Ectodermal cell (in vitro differentiated cells): ENCODE results near the gene IL1RAPL1.

Experiments used
- H3K27ac ChIP-seq: 2 replicates; pipeline ENCODE4 v1.7.0; 2013; ENCODE audit warnings: mild to moderate bottlenecking, low read depth, low read length; ENCODE audit not compliant: insufficient read depth, poor library complexity, severe bottlenecking
- H3K27me3 ChIP-seq: 2 replicates; pipeline ENCODE4 v1.7.0; 2013; ENCODE audit warnings: mild to moderate bottlenecking, low read length; ENCODE audit not compliant: insufficient read depth, control insufficient read depth, poor library complexity, severe bottlenecking
- H3K36me3 ChIP-seq: one replicate; pipeline ENCODE4 v1.7.0; 2013; ENCODE audit warnings: low read length; ENCODE audit not compliant: control insufficient read depth, insufficient read depth
- H3K4me1 ChIP-seq: one replicate; pipeline ENCODE4 v1.7.0; 2013; ENCODE audit warnings: low read length; ENCODE audit not compliant: control insufficient read depth, insufficient read depth
- H3K4me3 ChIP-seq: 2 replicates; pipeline ENCODE4 v1.7.0; 2013; ENCODE audit warnings: low read depth, low read length, control low read depth; ENCODE audit not compliant: insufficient read depth
- H3K9me3 ChIP-seq: 2 replicates; pipeline ENCODE4 v1.7.0; 2013; ENCODE audit warnings: mild to moderate bottlenecking, low read length, moderate library complexity; ENCODE audit not compliant: control insufficient read depth
- WGBS, 2 experiments: methylation state at CpG; one replicate each; pipeline ENCODE4 v1.1.7; 2013; ENCODE audit warnings: missing lambda C conversion rate in 2 of 2; 5-methylcytosine and 5-hydroxymethylcytosine counted together

Gene IL1RAPL1

GRCh38 chrX:29876733-29877132, 1289.5 kb downstream of the IL1RAPL1 start:
- H3K27ac ChIP-seq: no peak overlapping the region
- H3K4me3 ChIP-seq: no peak overlapping the region
- no peaks in the 10 kb centered on the region for H3K9me3 ChIP-seq
- H3K36me3 ChIP-seq: no peaks in the 10 kb centered on the region
- WGBS, 2 experiments: 83 to 89% methylated on average over 3 of the region's 4 CpGs
- H3K27me3 ChIP-seq: no peaks in the 10 kb centered on the region
- H3K4me1 ChIP-seq: no peaks in the 10 kb centered on the region

GRCh38 chrX:29880977-29881376, 1293.7 kb downstream of the IL1RAPL1 start:
- 82 to 95% methylated on average over 1 to 3 of the region's 3 CpGs for WGBS, 2 experiments

GRCh38 chrX:29890004-29890403, 1302.8 kb downstream of the IL1RAPL1 start:
- Histone ChIP-seq H3K27ac (no peak overlapping the region), H3K4me3 (no peak overlapping the region), H3K4me1 (no peaks in the 10 kb centered on the region), H3K9me3 (no peaks in the 10 kb centered on the region), H3K27me3 (no peaks in the 10 kb centered on the region), H3K36me3 (no peaks in the 10 kb centered on the region)
- 57 to 71% methylated on average over 1 of the region's 2 CpGs for WGBS, 2 experiments

More at GRCh38 chrX:29880977-29881376, 1293.7 kb downstream of the IL1RAPL1 start:
- Histone ChIP-seq H3K4me3 (no peak overlapping the region), H3K27ac (no peak overlapping the region), H3K9me3 (no peaks in the 10 kb centered on the region), H3K36me3 (no peaks in the 10 kb centered on the region), H3K4me1 (no peaks in the 10 kb centered on the region), H3K27me3 (no peaks in the 10 kb centered on the region)

GRCh38 chrX:29890646-29891200, 1303.5 kb downstream of the IL1RAPL1 start:
- H3K9me3 ChIP-seq: no peaks in the 10 kb centered on the region
- H3K4me1 ChIP-seq: no peaks in the 10 kb centered on the region
- no peak overlapping the region for H3K4me3 ChIP-seq
- WGBS, 2 experiments: 81 to 83% methylated on average over 2 of the region's 2 CpGs
- no peak overlapping the region for H3K27ac ChIP-seq
- no peaks in the 10 kb centered on the region for H3K36me3 ChIP-seq
- H3K27me3 ChIP-seq: no peaks in the 10 kb centered on the region

DNA sequence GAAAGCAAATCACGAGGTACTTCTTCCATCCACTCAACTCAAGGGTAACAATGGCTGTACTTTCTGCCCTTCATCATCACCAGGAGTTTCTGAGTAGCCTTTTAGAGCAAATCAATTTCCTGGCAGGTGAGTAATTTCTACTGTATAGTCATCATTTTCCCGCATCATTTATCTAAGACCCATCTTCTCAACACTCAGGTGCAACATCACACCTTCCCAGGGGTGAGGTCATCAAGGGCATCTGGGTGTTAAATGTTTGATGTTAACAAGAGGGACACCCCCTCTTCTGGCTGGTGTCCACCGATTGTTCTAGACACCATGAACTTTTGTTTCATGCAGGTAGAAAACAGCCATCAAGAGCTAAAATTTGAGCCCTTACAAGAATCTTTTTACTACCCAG, 1314.8 kb downstream of the IL1RAPL1 start:
- H3K27ac ChIP-seq: no peak overlapping the region
- no peak overlapping the region for H3K4me3 ChIP-seq
- no peaks in the 10 kb centered on the region for H3K9me3 ChIP-seq
- no peaks in the 10 kb centered on the region for H3K27me3 ChIP-seq
- H3K4me1 ChIP-seq: no peaks in the 10 kb centered on the region
- H3K36me3 ChIP-seq: no peaks in the 10 kb centered on the region
- WGBS, 2 experiments: 90 to 100% methylated on average over 1 to 3 of the region's 3 CpGs

DNA sequence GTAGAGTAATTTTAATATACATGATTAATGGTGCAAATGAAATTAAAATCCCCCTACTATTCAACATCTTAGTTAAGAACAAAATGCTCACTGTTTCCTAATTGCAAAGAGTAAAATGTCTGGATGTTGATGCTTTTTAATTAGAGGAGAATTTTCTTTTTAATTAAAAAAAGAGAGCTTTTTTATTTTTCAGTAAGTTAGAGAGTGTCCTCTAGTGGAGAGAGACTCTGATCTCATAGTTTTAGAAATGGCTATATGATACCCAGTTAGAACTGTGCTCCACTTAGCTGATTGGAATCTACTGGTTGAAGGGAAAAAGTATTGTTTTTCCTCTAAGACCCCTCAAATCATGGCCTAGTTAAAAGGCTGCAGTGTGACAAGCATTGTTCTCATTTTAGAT, 1316.1 kb downstream of the IL1RAPL1 start:
- no peaks in the 10 kb centered on the region for H3K9me3 ChIP-seq
- no peak overlapping the region for H3K27ac ChIP-seq
- no peaks in the 10 kb centered on the region for H3K4me1 ChIP-seq
- no peaks in the 10 kb centered on the region for H3K27me3 ChIP-seq
- H3K36me3 ChIP-seq: no peaks in the 10 kb centered on the region
- H3K4me3 ChIP-seq: no peak overlapping the region

GRCh38 chrX:29911673-29912072, 1324.4 kb downstream of the IL1RAPL1 start:
- no peaks in the 10 kb centered on the region for H3K36me3 ChIP-seq
- WGBS, 2 experiments: 89% methylated on average over 1 of the region's 4 CpGs; no CpG with 5 or more reads in 1 of the 2 experiments
- no peak overlapping the region for H3K4me3 ChIP-seq
- H3K4me1 ChIP-seq: no peaks in the 10 kb centered on the region
- no peak overlapping the region for H3K27ac ChIP-seq
- no peaks in the 10 kb centered on the region for H3K27me3 ChIP-seq
- H3K9me3 ChIP-seq: no peaks in the 10 kb centered on the region

DNA sequence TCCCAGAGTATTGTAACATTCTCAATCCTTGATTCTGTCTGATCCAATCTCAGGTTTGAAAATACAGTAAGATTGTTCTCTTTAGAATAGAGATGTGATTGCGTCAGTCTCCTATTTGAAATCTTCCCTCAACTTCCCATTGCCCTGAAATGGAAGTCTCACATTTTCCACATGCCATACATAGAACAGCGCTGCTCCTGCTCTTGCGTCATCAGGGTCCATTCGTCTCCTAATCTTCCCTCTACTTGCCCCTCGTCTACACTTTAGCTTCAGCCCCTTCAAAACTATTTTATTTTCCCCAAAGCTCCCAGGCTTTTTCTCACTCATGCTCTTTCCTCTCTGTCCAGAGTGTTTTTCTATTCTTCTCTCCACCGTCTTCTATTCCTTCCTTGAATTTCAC, 1326.4 kb downstream of the IL1RAPL1 start:
- no peaks in the 10 kb centered on the region for H3K27me3 ChIP-seq
- WGBS, 2 experiments: 93 to 96% methylated on average over 6 of the region's 6 CpGs

GRCh38 chrX:29922607-29923006, 1335.4 kb downstream of the IL1RAPL1 start:
- no peaks in the 10 kb centered on the region for H3K9me3 ChIP-seq
- 73% methylated on average over 1 of the region's 1 CpG; no CpG with 5 or more reads in 1 of the 2 experiments for WGBS, 2 experiments
- H3K4me3 ChIP-seq: no peak overlapping the region
- H3K4me1 ChIP-seq: no peaks in the 10 kb centered on the region
- H3K27me3 ChIP-seq: no peaks in the 10 kb centered on the region
- no peaks in the 10 kb centered on the region for H3K36me3 ChIP-seq
- H3K27ac ChIP-seq: no peak overlapping the region

More for the DNA sequence above, 1326.4 kb downstream of the IL1RAPL1 start:
- no peaks in the 10 kb centered on the region for H3K36me3 ChIP-seq
- H3K27ac ChIP-seq: no peak overlapping the region
- H3K9me3 ChIP-seq: no peaks in the 10 kb centered on the region
- H3K4me3 ChIP-seq: no peak overlapping the region
- no peaks in the 10 kb centered on the region for H3K4me1 ChIP-seq

- Histone ChIP-seq H3K4me1 (no peaks in the 10 kb centered on the region), H3K27me3 (no peaks in the 10 kb centered on the region), H3K36me3 (no peaks in the 10 kb centered on the region), H3K27ac (no peak overlapping the region), H3K4me3 (no peak overlapping the region), H3K9me3 (no peaks in the 10 kb centered on the region)
- no CpG with 5 or more reads among the region's 1 CpG for WGBS, 2 experiments
Measured at GRCh38 chrX:29926056-29926455, 1338.8 kb downstream of the IL1RAPL1 start.

GRCh38 chrX:29926659-29927058, 1339.4 kb downstream of the IL1RAPL1 start:
- no peaks in the 10 kb centered on the region for H3K27me3 ChIP-seq
- H3K27ac ChIP-seq: no peak overlapping the region
- no peaks in the 10 kb centered on the region for H3K4me1 ChIP-seq
- H3K9me3 ChIP-seq: no peaks in the 10 kb centered on the region
- H3K36me3 ChIP-seq: no peaks in the 10 kb centered on the region
- WGBS, 2 experiments: 83 to 94% methylated on average over 2 of the region's 2 CpGs
- no peak overlapping the region for H3K4me3 ChIP-seq
